Psoas muscle (tissue), 8 donors: Measurements from ENCODE around the gene TENM3. TPM values are rescaled to one million over a fixed set of nuclear protein-coding genes. Genes with fewer than 3 reads are reported as not detected.

Experiments
- ATAC-seq, 4 donors: fragments of 200-7000 bp; cut with Tn5 transposase; one replicate each; pipeline ENCODE4 v1.9.1; 2020; ENCODE audit warnings: moderate library complexity in 3 of 4, mild to moderate bottlenecking in 2 of 4
- DNase-seq, 2 donors: peaks; one replicate each; pipeline ENCODE4 v3.0.0-alpha.2; 2020
- H3K27ac ChIP-seq: fragments of 200-600 bp; one replicate; pipeline ENCODE4 v1.8.0; 2022
- H3K27me3 ChIP-seq, 3 donors: fragments of 200-600 bp in 1 of 3; one replicate each; pipeline versions ENCODE4 v1.6.1 to v1.8.0; 2013 to 2022; ENCODE audit warnings: low read length in 2 of 3, mild to moderate bottlenecking in 2 of 3, moderate library complexity in 1 of 3; ENCODE audit not compliant: insufficient read depth in 3 of 3
- H3K36me3 ChIP-seq, 2 donors: fragments of 200-600 bp in 1 of 2; one replicate each; pipeline versions ENCODE4 v1.6.1 to v1.8.0; 2013 to 2022; ENCODE audit warnings: low read depth in 1 of 2, mild to moderate bottlenecking in 1 of 2, moderate library complexity in 1 of 2; ENCODE audit not compliant: insufficient read depth in 1 of 2
- H3K4me1 ChIP-seq: fragments of 200-600 bp; one replicate; pipeline ENCODE4 v1.8.0; 2022
- H3K4me3 ChIP-seq: fragments of 200-600 bp; one replicate; pipeline ENCODE4 v1.8.0; 2022; ENCODE audit warnings: mild to moderate bottlenecking
- H3K9me3 ChIP-seq: fragments of 200-600 bp; one replicate; pipeline ENCODE4 v1.8.0; 2022
- WGBS, 3 donors: extraction: QIAGEN DNeasy Blood & Tissue Kit; methylation state at CpG; one replicate each; pipeline versions ENCODE4 v1.1.6 to v1.1.7; 2013; 5-methylcytosine and 5-hydroxymethylcytosine counted together
- intact Hi-C, 2 donors: fragments of 100-400 bp; cut with DNase I; formaldehyde crosslinking; loops; one replicate each; pipeline versions ENCODE4 v1.11.0 to v1.14.2; 2022
- polyA plus RNA-seq, 3 donors: library from polyadenylated mRNA; stranded (reverse); fragments of 200-250 nt; gene quantifications; one replicate each; pipeline ENCODE4 v1.2.3, GENCODE V29; 2013
- total RNA-seq, 4 donors: library from RNA; stranded (reverse); fragmentation: NEBNext Ultra II Directional in 2 of 4; extraction: Animal tissue kit (Norgen Biotek cat#: 25700) in 2 of 4; gene quantifications; one replicate each; pipeline versions ENCODE4 v1.2.1 to v1.2.4, GENCODE V29; 2021 to 2023
- TF ChIP-seq, protein P1 (sequence below): fragments of 200-600 bp; IDR thresholded peaks from one replicate; pipeline ENCODE4 v1.8.0; 2022; ENCODE audit warnings: antibody characterized with exemption
- donor health status: healthy with polysubstance abuse.
- donor health status: DM: no; HTN: no; CAD: no; lungs with moderate emphysema.
- donor health status: Bipolar disorder and iron deficiency.
- donor health status: healthy.
- donor health status: DM: yes; HTN: yes; CAD: no.
- donor health status: DM: no; HTN: no; CAD: no.
- donor health status: DM: no; HTN: no; CAD: no.
- donor health status: DM: yes; HTN: yes; CAD: no.

TENM3 gene
- total and polyA plus RNA-seq, 7 donors = 0.48 to 11.6 (median 5.3) TPM

DNA sequence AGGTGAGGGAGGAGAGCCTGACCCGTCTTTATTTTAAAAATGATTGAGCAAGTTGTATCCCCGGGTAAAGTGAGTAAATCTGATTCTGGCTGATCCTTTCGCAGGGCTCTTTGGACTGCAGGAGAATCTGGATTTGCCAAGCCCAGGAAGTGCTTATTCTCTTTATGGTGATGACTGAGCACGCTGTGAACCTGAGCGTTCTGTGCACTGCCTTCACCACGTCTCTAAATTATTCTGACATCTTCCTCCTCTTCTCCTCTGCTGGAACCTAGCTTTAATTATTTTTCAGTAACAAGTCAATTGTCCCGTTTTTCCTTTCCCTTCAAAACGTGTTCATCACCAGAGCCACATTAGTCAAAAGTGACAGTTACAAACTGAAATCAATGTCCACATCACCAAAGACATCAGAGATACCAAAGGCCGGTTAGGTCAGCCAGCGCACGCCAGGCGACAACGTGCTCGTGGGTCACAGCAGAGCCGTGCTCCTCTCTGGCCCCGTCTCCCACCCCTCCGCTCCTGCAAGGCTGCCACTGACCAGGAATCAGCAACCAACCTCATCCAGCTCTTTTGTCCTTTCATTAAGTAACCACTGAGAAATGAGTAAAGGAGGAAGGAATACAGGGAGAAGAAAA is 599.7 kb downstream of the TENM3 start:
- H3K36me3 ChIP-seq = no peaks in the 10 kb centered on the region
- 65 to 69% (median 67%) methylated on average over 17 of the region's 17 CpGs for WGBS, 3 donors
- DNase-seq (no peak), ATAC-seq (no peak)
- no peak overlapping the region for H3K4me3 ChIP-seq
- no peak overlapping the region for H3K27ac ChIP-seq
- H3K9me3 ChIP-seq = no peaks in the 10 kb centered on the region
- TF ChIP-seq, protein P1, sequence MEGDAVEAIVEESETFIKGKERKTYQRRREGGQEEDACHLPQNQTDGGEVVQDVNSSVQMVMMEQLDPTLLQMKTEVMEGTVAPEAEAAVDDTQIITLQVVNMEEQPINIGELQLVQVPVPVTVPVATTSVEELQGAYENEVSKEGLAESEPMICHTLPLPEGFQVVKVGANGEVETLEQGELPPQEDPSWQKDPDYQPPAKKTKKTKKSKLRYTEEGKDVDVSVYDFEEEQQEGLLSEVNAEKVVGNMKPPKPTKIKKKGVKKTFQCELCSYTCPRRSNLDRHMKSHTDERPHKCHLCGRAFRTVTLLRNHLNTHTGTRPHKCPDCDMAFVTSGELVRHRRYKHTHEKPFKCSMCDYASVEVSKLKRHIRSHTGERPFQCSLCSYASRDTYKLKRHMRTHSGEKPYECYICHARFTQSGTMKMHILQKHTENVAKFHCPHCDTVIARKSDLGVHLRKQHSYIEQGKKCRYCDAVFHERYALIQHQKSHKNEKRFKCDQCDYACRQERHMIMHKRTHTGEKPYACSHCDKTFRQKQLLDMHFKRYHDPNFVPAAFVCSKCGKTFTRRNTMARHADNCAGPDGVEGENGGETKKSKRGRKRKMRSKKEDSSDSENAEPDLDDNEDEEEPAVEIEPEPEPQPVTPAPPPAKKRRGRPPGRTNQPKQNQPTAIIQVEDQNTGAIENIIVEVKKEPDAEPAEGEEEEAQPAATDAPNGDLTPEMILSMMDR = no peak
- no peaks in the 10 kb centered on the region for H3K4me1 ChIP-seq
- intact Hi-C loops = no loop called here
- H3K27me3 ChIP-seq = peaks cover 0 to 3% (median 0%) of the 10 kb centered on the region in 3 donors

DNA sequence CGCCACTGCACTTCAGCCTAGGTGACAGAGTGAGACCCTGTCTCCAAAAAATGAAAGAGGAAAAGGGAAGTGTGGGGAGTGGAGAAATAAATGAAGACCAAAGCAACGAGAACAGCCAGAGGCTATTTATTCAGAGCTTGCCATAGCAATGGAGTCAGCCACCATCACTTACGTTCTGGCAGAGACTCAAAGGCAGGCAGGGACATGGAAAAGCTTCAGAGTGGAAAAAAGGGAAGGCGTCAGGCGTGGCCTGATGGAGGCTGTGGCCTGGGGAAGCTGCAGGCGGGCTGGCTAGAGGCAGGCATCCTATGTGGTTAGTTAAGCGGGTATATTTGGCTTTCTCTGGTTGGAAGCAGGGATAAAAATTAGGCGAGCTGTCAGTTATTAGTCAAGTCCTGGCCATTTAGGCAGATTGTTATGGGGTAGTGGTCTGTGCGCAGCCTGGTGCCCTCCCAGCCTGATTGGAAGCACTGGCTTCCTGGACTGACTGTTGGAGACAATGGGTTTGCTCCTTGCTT is 600.7 kb downstream of the TENM3 start:
- Histone ChIP-seq H3K36me3 (no peaks in the 10 kb centered on the region), H3K4me3 (no peak overlapping the region), H3K9me3 (no peaks in the 10 kb centered on the region), H3K27ac (no peak overlapping the region), H3K27me3 (peaks cover 0 to 3% (median 0%) of the 10 kb centered on the region in 3 donors), H3K4me1 (no peaks in the 10 kb centered on the region)
- no peak for ATAC-seq
- 78 to 87% (median 83%) methylated on average over 9 of the region's 9 CpGs for WGBS, 3 donors
- TF ChIP-seq, protein P1 = no peak
- intact Hi-C loops = no loop called here
- no peak for DNase-seq

DNA sequence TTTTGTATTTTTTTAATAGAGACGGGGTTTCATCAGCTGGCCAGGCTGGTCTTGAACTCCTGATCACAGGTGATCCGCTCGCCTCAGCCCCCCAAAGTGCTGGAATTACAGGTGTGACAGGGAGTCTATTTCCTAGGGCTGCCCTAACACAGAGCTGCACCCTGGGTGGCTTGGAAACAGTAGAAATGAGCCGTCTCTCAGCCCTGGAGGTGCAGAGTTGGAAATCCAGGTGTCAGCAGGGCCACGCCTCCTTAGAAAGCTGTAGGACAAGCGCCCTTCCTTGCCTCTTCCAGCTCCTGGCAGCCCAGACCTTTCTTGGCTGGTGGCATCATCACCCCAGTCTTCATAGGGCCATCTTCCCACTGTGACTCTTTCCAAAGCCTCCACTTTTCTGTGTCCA is 602.4 kb downstream of the TENM3 start:
- TF ChIP-seq, protein P1 = no peak
- Histone ChIP-seq H3K4me1 (no peaks in the 10 kb centered on the region), H3K27me3 (no peaks in the 10 kb centered on the region), H3K27ac (no peak overlapping the region), H3K4me3 (no peak overlapping the region), H3K36me3 (no peaks in the 10 kb centered on the region), H3K9me3 (no peaks in the 10 kb centered on the region)
- ATAC-seq = no peak
- intact Hi-C loops = no loop called here
- no peak for DNase-seq
- WGBS, 3 donors = 89 to 92% (median 92%) methylated on average over 6 of the region's 6 CpGs

DNA sequence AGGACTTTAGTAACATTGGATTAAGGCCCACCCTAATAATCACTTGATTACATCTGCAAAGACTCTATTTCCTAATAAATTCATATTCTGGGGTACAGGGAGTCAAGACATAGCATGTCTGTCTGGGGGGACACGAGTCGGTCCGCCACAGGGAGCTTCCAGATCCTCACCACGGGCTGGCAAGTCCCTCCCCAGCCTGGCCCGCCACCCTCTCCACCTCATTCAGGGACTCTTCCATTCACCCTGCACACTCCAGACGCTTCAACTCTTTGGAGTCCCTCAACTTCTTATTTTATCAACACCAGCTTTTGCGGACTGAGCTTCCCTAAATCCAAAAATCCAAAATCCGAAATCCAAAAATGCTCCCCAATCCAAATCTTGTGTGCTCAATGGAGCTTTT is 602.8 kb downstream of the TENM3 start:
- intact Hi-C loops = no loop called here
- Histone ChIP-seq H3K4me1 (no peaks in the 10 kb centered on the region), H3K9me3 (no peaks in the 10 kb centered on the region), H3K27ac (no peak overlapping the region), H3K4me3 (no peak overlapping the region), H3K36me3 (no peaks in the 10 kb centered on the region), H3K27me3 (no peaks in the 10 kb centered on the region)
- WGBS, 3 donors = 93 to 94% (median 94%) methylated on average over 8 of the region's 8 CpGs
- TF ChIP-seq, protein P1 = no peak
- DNase-seq (no peak), ATAC-seq (no peak)
